B cell (primary cell): ENCODE data around the gene GRP.

Experiments
- CTCF ChIP-seq: fragments of 200-600 bp; IDR thresholded peaks from one replicate; pipeline ENCODE4 v1.8.0; 2022; ENCODE audit warnings: antibody characterized with exemption, mild to moderate bottlenecking
- EZH2 ChIP-seq: IDR thresholded peaks from 2 replicates; pipeline ENCODE4 v1.6.1; 2012; ENCODE audit warnings: borderline replicate concordance, low read depth, mild to moderate bottlenecking, moderate library complexity, low read length; ENCODE audit not compliant: insufficient read depth, poor library complexity, severe bottlenecking

GRCh38 chr18:59264121-59264571 lies 44.2 kb downstream of the GRP start:
- no peak for TF ChIP-seq CTCF
- TF ChIP-seq EZH2 = no peak
